Neuronal stem cell (in vitro differentiated cells): ENCODE results near the gene SLC16A3.

Experiments used
- DNase-seq: peaks from one replicate; pipeline ENCODE4 v3.0.0-alpha.2; 2013; ENCODE audit warnings: low spot score
- H2AFZ ChIP-seq: one replicate; pipeline ENCODE4 v1.6.1; 2013; ENCODE audit warnings: mild to moderate bottlenecking, low read length, inconsistent platforms
- H2AK5ac ChIP-seq: 2 replicates; pipeline ENCODE4 v1.6.1; 2013; ENCODE audit warnings: low read depth, mild to moderate bottlenecking, inconsistent platforms, low read length, moderate library complexity, mixed read lengths
- H2BK120ac ChIP-seq: 2 replicates; pipeline ENCODE4 v1.6.1; 2013; ENCODE audit warnings: low read depth, mild to moderate bottlenecking, inconsistent platforms, low read length, moderate library complexity, mixed read lengths
- H2BK12ac ChIP-seq: one replicate; pipeline ENCODE4 v1.6.1; 2013; ENCODE audit warnings: low read length, inconsistent platforms
- H2BK15ac ChIP-seq: 2 replicates; pipeline ENCODE4 v1.6.1; 2013; ENCODE audit warnings: mild to moderate bottlenecking, low read length, inconsistent platforms, mixed read lengths
- H2BK5ac ChIP-seq: one replicate; pipeline ENCODE4 v1.6.1; 2013; ENCODE audit warnings: inconsistent platforms, mild to moderate bottlenecking, low read length, moderate library complexity
- H3K14ac ChIP-seq: one replicate; pipeline ENCODE4 v1.6.1; 2013; ENCODE audit warnings: low read length, inconsistent platforms
- H3K18ac ChIP-seq: 2 replicates; pipeline ENCODE4 v1.6.1; 2013; ENCODE audit warnings: low read length, inconsistent platforms
- H3K23ac ChIP-seq: 2 replicates; pipeline ENCODE4 v1.6.1; 2013; ENCODE audit warnings: low read depth, mild to moderate bottlenecking, mixed read lengths, low read length, inconsistent platforms; ENCODE audit not compliant: poor library complexity
- H3K27ac ChIP-seq: replicated peaks from 3 replicates; pipeline ENCODE4 v1.5.1; 2013; ENCODE audit warnings: low read length, inconsistent platforms
- H3K27me3 ChIP-seq, 3 experiments: 2 replicates each; pipeline ENCODE4 v1.6.1; 2013; ENCODE audit warnings: low read length in 3 of 3, mild to moderate bottlenecking in 2 of 3, inconsistent platforms in 1 of 3, low read depth in 1 of 3, mixed read lengths in 1 of 3, moderate library complexity in 1 of 3; ENCODE audit not compliant: control insufficient read depth in 3 of 3, insufficient read depth in 3 of 3
- H3K36me3 ChIP-seq, 2 donors: replicated peaks in 1 of 2; 2 replicates each; pipeline ENCODE4 v1.6.1; 2013; ENCODE audit warnings: low read length in 2 of 2; ENCODE audit not compliant: control insufficient read depth in 2 of 2, insufficient read depth in 2 of 2
- H3K4ac ChIP-seq: 2 replicates; pipeline ENCODE4 v1.6.1; 2013; ENCODE audit warnings: inconsistent platforms, mild to moderate bottlenecking, low read length, moderate library complexity
- H3K4me1 ChIP-seq, 2 donors: 1 replicate in 1 of 2; 2 replicates in 1 of 2; pipeline ENCODE4 v1.6.1; 2013; ENCODE audit warnings: low read length in 2 of 2, low read depth in 1 of 2; ENCODE audit not compliant: control insufficient read depth in 2 of 2, insufficient read depth in 1 of 2
- H3K4me2 ChIP-seq: one replicate; pipeline ENCODE4 v1.6.1; 2013; ENCODE audit warnings: mild to moderate bottlenecking, low read length, inconsistent platforms; ENCODE audit not compliant: insufficient read depth, poor library complexity, severe bottlenecking
- H3K4me3 ChIP-seq, 2 donors: 2 replicates each; pipeline ENCODE4 v1.5.1; 2013; ENCODE audit warnings: low read length in 2 of 2, mild to moderate bottlenecking in 2 of 2, inconsistent platforms in 1 of 2, moderate library complexity in 1 of 2
- H3K79me1 ChIP-seq: one replicate; pipeline ENCODE4 v1.6.1; 2013; ENCODE audit warnings: low read depth, mild to moderate bottlenecking, inconsistent platforms, low read length, moderate library complexity
- H3K9ac ChIP-seq: one replicate; pipeline ENCODE4 v1.6.1; 2013; ENCODE audit warnings: mild to moderate bottlenecking, low read depth, low read length, inconsistent platforms; ENCODE audit not compliant: poor library complexity
- H3K9me3 ChIP-seq, 2 donors: replicated peaks in 1 of 2; 2 replicates each; pipeline versions ENCODE3 to v1.6.1; 2013; ENCODE audit warnings: low read length in 2 of 2, mild to moderate bottlenecking in 2 of 2, inconsistent platforms in 1 of 2, low read depth in 1 of 2, mixed read lengths in 1 of 2, moderate library complexity in 1 of 2; ENCODE audit not compliant: control insufficient read depth in 2 of 2, insufficient read depth in 1 of 2
- H4K8ac ChIP-seq: one replicate; pipeline ENCODE4 v1.6.1; 2013; ENCODE audit warnings: low read depth, mild to moderate bottlenecking, inconsistent platforms, low read length, moderate library complexity
- H4K91ac ChIP-seq: one replicate; pipeline ENCODE4 v1.6.1; 2013; ENCODE audit warnings: low read length, low read depth, mild to moderate bottlenecking, inconsistent platforms; ENCODE audit not compliant: poor library complexity
- WGBS, 2 donors: extraction: QIAGEN DNeasy Blood & Tissue Kit; methylation state at CpG; one replicate each; pipeline ENCODE4 v1.1.7; 2013; ENCODE audit warnings: missing lambda C conversion rate in 2 of 2, mixed read lengths in 1 of 2; ENCODE audit not compliant: insufficient read length in 2 of 2, insufficient replicate concordance in 1 of 2; ENCODE audit errors: extremely low coverage in 2 of 2; 5-methylcytosine and 5-hydroxymethylcytosine counted together

Gene SLC16A3

GRCh38 chr17:82241183-82241925 is 12.5 kb downstream of the SLC16A3 start:
- no CpG with 5 or more reads among the region's 27 CpGs for WGBS, 2 donors
- Histone ChIP-seq H2BK120ac (no peak overlapping the region), H3K4me3 (no peak overlapping the region)

DNA sequence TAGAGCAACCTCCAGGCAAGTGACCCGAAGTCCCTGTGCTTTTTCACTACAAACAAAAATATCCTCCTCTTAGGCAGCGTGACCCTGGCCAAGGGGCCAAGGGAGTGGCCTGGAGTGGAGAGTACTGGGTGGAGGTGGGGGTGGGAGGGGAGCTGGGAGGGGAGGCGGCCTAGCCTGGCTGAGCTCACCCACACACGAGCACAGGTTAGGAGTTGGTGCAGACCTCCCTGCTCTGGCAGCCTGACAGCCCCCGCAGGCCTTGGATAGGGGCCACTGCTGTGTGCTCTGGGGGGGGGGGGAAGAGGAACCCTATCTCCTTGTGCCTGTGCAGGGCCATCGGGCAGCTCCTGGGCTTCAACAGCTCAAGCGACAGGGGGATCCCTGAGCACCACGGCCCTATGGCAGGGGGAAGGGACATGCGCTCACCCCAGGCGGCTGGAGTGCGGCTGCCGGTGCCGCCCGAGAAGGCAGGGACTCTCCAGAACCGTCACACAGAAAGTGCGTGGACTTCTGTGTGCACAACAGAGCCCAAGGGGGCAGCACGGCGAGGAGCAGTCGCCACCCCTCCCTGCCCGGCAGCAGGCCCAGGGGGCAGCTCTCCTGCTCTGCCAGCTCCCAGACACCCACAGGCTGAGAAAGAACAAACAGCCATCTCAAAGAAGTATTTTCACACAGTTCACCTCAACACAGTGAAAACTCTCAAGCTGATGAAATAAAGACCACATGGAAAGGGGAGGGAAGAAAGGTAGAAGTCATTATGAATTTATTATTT is 13.3 kb downstream of the SLC16A3 start:
- H3K9me3 ChIP-seq, result no peaks in the 10 kb centered on the region
- no peak for DNase-seq
- WGBS, 2 donors, result no CpG with 5 or more reads among the region's 20 CpGs
- H3K4ac ChIP-seq, result no peak overlapping the region
- H3K9ac ChIP-seq, result no peak overlapping the region
- no peak overlapping the region for H4K8ac ChIP-seq
- H2BK12ac ChIP-seq, result no peak overlapping the region
- peak overlapping the region; percentile 52 for H3K23ac ChIP-seq
- no peak overlapping the region for H3K27ac ChIP-seq
- H3K4me1 ChIP-seq, result no peaks in the 10 kb centered on the region
- H2BK15ac ChIP-seq, result no peak overlapping the region
- H3K27me3 ChIP-seq, result no peaks in the 10 kb centered on the region
- no peak overlapping the region for H3K18ac ChIP-seq
- no peak overlapping the region for H3K14ac ChIP-seq
- no peak overlapping the region for H2AFZ ChIP-seq
- H2BK120ac ChIP-seq, result no peak overlapping the region
- H3K36me3 ChIP-seq, result peaks cover 57 to 82% of the 10 kb centered on the region in 2 donors
- no peak overlapping the region for H2AK5ac ChIP-seq
- no peak overlapping the region for H3K4me3 ChIP-seq
- H3K79me1 ChIP-seq, result peaks cover 18% of the 10 kb centered on the region
- no peak overlapping the region for H2BK5ac ChIP-seq
- H4K91ac ChIP-seq, result no peak overlapping the region
- no peak overlapping the region for H3K4me2 ChIP-seq

More at GRCh38 chr17:82241183-82241925, 12.5 kb downstream of the SLC16A3 start:
- H3K4me1 ChIP-seq, result peaks cover 0 to 3% of the 10 kb centered on the region in 2 donors
- no peak overlapping the region for H3K18ac ChIP-seq
- H3K36me3 ChIP-seq, result peaks cover 51 to 81% of the 10 kb centered on the region in 2 donors
- peaks cover 17% of the 10 kb centered on the region for H3K79me1 ChIP-seq
- H3K27me3 ChIP-seq, result no peaks in the 10 kb centered on the region
- no peak overlapping the region for H3K9ac ChIP-seq
- no peak for DNase-seq
- H4K8ac ChIP-seq, result no peak overlapping the region
- no peaks in the 10 kb centered on the region for H3K9me3 ChIP-seq
- no peak overlapping the region for H3K14ac ChIP-seq
- H3K4me2 ChIP-seq, result no peak overlapping the region
- peak overlapping the region; percentile 29 for H3K23ac ChIP-seq
- no peak overlapping the region for H2AFZ ChIP-seq
- H2BK5ac ChIP-seq, result no peak overlapping the region
- no peak overlapping the region for H2BK15ac ChIP-seq
- H3K27ac ChIP-seq, result peak overlapping the region; percentile 43
- no peak overlapping the region for H4K91ac ChIP-seq
- H2AK5ac ChIP-seq, result no peak overlapping the region
- H3K4ac ChIP-seq, result no peak overlapping the region
- no peak overlapping the region for H2BK12ac ChIP-seq

- H4K91ac ChIP-seq, result no peak overlapping the region
- H3K14ac ChIP-seq, result no peak overlapping the region
- no peak overlapping the region for H2AFZ ChIP-seq
- no peak overlapping the region for H2AK5ac ChIP-seq
- H3K18ac ChIP-seq, result no peak overlapping the region
- no peak overlapping the region for H2BK12ac ChIP-seq
- peak overlapping the region; percentile 80 for H3K23ac ChIP-seq
- H3K27ac ChIP-seq, result no peak overlapping the region
- no peaks in the 10 kb centered on the region for H3K27me3 ChIP-seq
- peaks cover 63 to 87% of the 10 kb centered on the region in 2 donors for H3K36me3 ChIP-seq
- H3K9me3 ChIP-seq, result peaks cover 0 to 2% of the 10 kb centered on the region in 2 donors
- H3K4me2 ChIP-seq, result no peak overlapping the region
- no CpG with 5 or more reads among the region's 24 CpGs for WGBS, 2 donors
- no peaks in the 10 kb centered on the region for H3K4me1 ChIP-seq
- H4K8ac ChIP-seq, result no peak overlapping the region
- no peak for DNase-seq
- no peak overlapping the region for H3K4me3 ChIP-seq
- no peak overlapping the region for H3K4ac ChIP-seq
- no peak overlapping the region for H2BK15ac ChIP-seq
- H2BK5ac ChIP-seq, result no peak overlapping the region
- H3K79me1 ChIP-seq, result peaks cover 21% of the 10 kb centered on the region
- no peak overlapping the region for H2BK120ac ChIP-seq
- no peak overlapping the region for H3K9ac ChIP-seq
These were observed 13.8 kb downstream of the SLC16A3 start for GRCh38 chr17:82242698-82242976.

- H3K4me2 ChIP-seq, result no peak overlapping the region
- H2BK12ac ChIP-seq, result no peak overlapping the region
- no peak overlapping the region for H2BK120ac ChIP-seq
- H3K9ac ChIP-seq, result peak overlapping the region; percentile 72
- no peak overlapping the region for H3K4ac ChIP-seq
- no CpG with 5 or more reads among the region's 29 CpGs for WGBS, 2 donors
- no peak overlapping the region for H3K4me3 ChIP-seq
- H2BK15ac ChIP-seq, result no peak overlapping the region
- H4K91ac ChIP-seq, result no peak overlapping the region
- no peak overlapping the region for H3K18ac ChIP-seq
- peaks cover 0 to 2% of the 10 kb centered on the region in 2 donors for H3K9me3 ChIP-seq
- no peak for DNase-seq
- no peaks in the 10 kb centered on the region for H3K27me3 ChIP-seq
- H3K36me3 ChIP-seq, result peaks cover 67 to 92% of the 10 kb centered on the region in 2 donors
- no peak overlapping the region for H2AK5ac ChIP-seq
- no peak overlapping the region for H3K27ac ChIP-seq
- no peak overlapping the region for H3K14ac ChIP-seq
- no peak overlapping the region for H4K8ac ChIP-seq
- H2BK5ac ChIP-seq, result no peak overlapping the region
- no peak overlapping the region for H2AFZ ChIP-seq
- H3K4me1 ChIP-seq, result no peaks in the 10 kb centered on the region
- H3K23ac ChIP-seq, result peak overlapping the region; percentile 80
- peaks cover 21% of the 10 kb centered on the region for H3K79me1 ChIP-seq
These were observed 14.3 kb downstream of the SLC16A3 start for GRCh38 chr17:82242977-82243647.
